H9 (cell line): Measurements from ENCODE around the gene FILIP1. TPM values are rescaled to one million over a fixed set of nuclear protein-coding genes. Genes with fewer than 3 reads are reported as not detected.

ENCODE experiments used
- DNase-seq: peaks from one replicate; pipeline ENCODE4 v3.0.0-alpha.2; 2017
- H2AFZ ChIP-seq: one replicate; pipeline ENCODE4 v1.6.1; 2013; ENCODE audit warnings: mild to moderate bottlenecking, low read length, control low read depth, moderate library complexity
- H2AK5ac ChIP-seq: 2 replicates; pipeline ENCODE4 v1.6.1; 2013; ENCODE audit warnings: low read length, control low read depth, mixed read lengths; ENCODE audit not compliant: insufficient read length
- H2BK120ac ChIP-seq: one replicate; pipeline ENCODE4 v1.6.1; 2013; ENCODE audit warnings: low read depth, mild to moderate bottlenecking, low read length, control low read depth, inconsistent platforms; ENCODE audit not compliant: poor library complexity, severe bottlenecking
- H2BK12ac ChIP-seq: 2 replicates; pipeline ENCODE4 v1.6.1; 2013; ENCODE audit warnings: low read length, control low read depth, mixed read lengths, low read depth; ENCODE audit not compliant: insufficient read length
- H2BK15ac ChIP-seq: 2 replicates; pipeline ENCODE4 v1.6.1; 2013; ENCODE audit warnings: low read depth, low read length, control low read depth
- H2BK20ac ChIP-seq: one replicate; pipeline ENCODE4 v1.6.1; 2013; ENCODE audit warnings: low read depth, mild to moderate bottlenecking, low read length, control low read depth, inconsistent platforms; ENCODE audit not compliant: poor library complexity, severe bottlenecking
- H2BK5ac ChIP-seq: 2 replicates; pipeline ENCODE4 v1.6.1; 2013; ENCODE audit warnings: low read length, control low read depth, mixed read lengths; ENCODE audit not compliant: insufficient read length
- H3K14ac ChIP-seq: 2 replicates; pipeline ENCODE4 v1.6.1; 2013; ENCODE audit warnings: low read length, control low read depth; ENCODE audit not compliant: insufficient read depth
- H3K18ac ChIP-seq: 2 replicates; pipeline ENCODE4 v1.6.1; 2013; ENCODE audit warnings: low read depth, mild to moderate bottlenecking, mixed read lengths, low read length, control low read depth; ENCODE audit not compliant: insufficient read length
- H3K23ac ChIP-seq: 2 replicates; pipeline ENCODE4 v1.6.1; 2013; ENCODE audit warnings: low read length, control low read depth, mixed read lengths, low read depth; ENCODE audit not compliant: insufficient read length
- H3K23me2 ChIP-seq: 2 replicates; pipeline ENCODE4 v1.6.1; 2013; ENCODE audit warnings: low read depth, mild to moderate bottlenecking, mixed read lengths, low read length, control low read depth; ENCODE audit not compliant: insufficient read length, poor library complexity, severe bottlenecking
- H3K27ac ChIP-seq: 2 replicates; pipeline ENCODE4 v1.5.1; 2013; ENCODE audit warnings: low read length, control low read depth, mixed read lengths, low read depth; ENCODE audit not compliant: insufficient read length
- H3K27me3 ChIP-seq: 2 replicates; pipeline ENCODE4 v1.6.1; 2013; ENCODE audit warnings: low read length, control low read depth, inconsistent platforms; ENCODE audit not compliant: insufficient read depth
- H3K4ac ChIP-seq: 2 replicates; pipeline ENCODE4 v1.6.1; 2013; ENCODE audit warnings: low read depth, mild to moderate bottlenecking, control low read depth, inconsistent platforms, low read length, moderate library complexity
- H3K4me1 ChIP-seq: 2 replicates; pipeline ENCODE4 v1.6.1; 2013; ENCODE audit warnings: low read length, control low read depth, inconsistent platforms; ENCODE audit not compliant: insufficient read depth
- H3K4me2 ChIP-seq: 2 replicates; pipeline ENCODE4 v1.6.1; 2013; ENCODE audit warnings: low read length, control low read depth, mixed read lengths; ENCODE audit not compliant: insufficient read length, insufficient read depth
- H3K56ac ChIP-seq: 2 replicates; pipeline ENCODE4 v1.6.1; 2013; ENCODE audit warnings: low read depth, mild to moderate bottlenecking, mixed read lengths, low read length, control low read depth; ENCODE audit not compliant: insufficient read length
- H3K79me1 ChIP-seq: 2 replicates; pipeline ENCODE4 v1.6.1; 2013; ENCODE audit warnings: low read depth, mild to moderate bottlenecking, moderate library complexity, low read length, control low read depth, inconsistent platforms; ENCODE audit not compliant: insufficient read depth, poor library complexity, severe bottlenecking
- H3K79me2 ChIP-seq: 2 replicates; pipeline ENCODE4 v1.6.1; 2013; ENCODE audit warnings: low read length, control low read depth, inconsistent platforms; ENCODE audit not compliant: insufficient read depth
- H3K9ac ChIP-seq: 2 replicates; pipeline ENCODE4 v1.6.1; 2013; ENCODE audit warnings: low read length, control low read depth, mixed read lengths; ENCODE audit not compliant: insufficient read length; ENCODE audit errors: extremely low read depth
- H3K9me3 ChIP-seq: one replicate; pipeline ENCODE4 v1.6.1; 2013; ENCODE audit warnings: low read depth, low read length, inconsistent platforms; ENCODE audit not compliant: control insufficient read depth
- H3T11ph ChIP-seq: one replicate; pipeline ENCODE4 v1.6.1; 2013; ENCODE audit warnings: mild to moderate bottlenecking, low read length, control low read depth, inconsistent platforms
- H4K20me1 ChIP-seq: one replicate; pipeline ENCODE4 v1.6.1; 2013; ENCODE audit not compliant: control insufficient read depth, insufficient read length, insufficient read depth
- H4K5ac ChIP-seq: 2 replicates; pipeline ENCODE4 v1.6.1; 2013; ENCODE audit warnings: low read depth, mild to moderate bottlenecking, mixed read lengths, low read length, control low read depth; ENCODE audit not compliant: insufficient read length
- H4K8ac ChIP-seq: replicated peaks from 2 replicates; pipeline ENCODE4 v1.6.1; 2013; ENCODE audit warnings: low read length, control low read depth, mixed read lengths, low read depth; ENCODE audit not compliant: insufficient read length
- H4K91ac ChIP-seq: 2 replicates; pipeline ENCODE4 v1.6.1; 2013; ENCODE audit warnings: low read depth, mild to moderate bottlenecking, moderate library complexity, mixed read lengths, low read length, control low read depth; ENCODE audit not compliant: insufficient read length
- H3K27ac Mint-ChIP-seq, 3 experiments: 2 replicates in 2 of 3; 3 replicates in 1 of 3; pipeline ENCODE4 v1.8.0; 2020 to 2021; ENCODE audit warnings: mixed read lengths in 3 of 3, mild to moderate bottlenecking in 1 of 3, moderate library complexity in 1 of 3
- H3K27me3 Mint-ChIP-seq: 2 replicates; pipeline ENCODE4 v1.8.0; 2021; ENCODE audit warnings: low read depth, mild to moderate bottlenecking, moderate library complexity, mixed read lengths
- H3K36me3 Mint-ChIP-seq, 3 experiments: 2 replicates in 2 of 3; 3 replicates in 1 of 3; pipeline ENCODE4 v1.8.0; 2020 to 2021; ENCODE audit warnings: low read depth in 3 of 3, mixed read lengths in 3 of 3; ENCODE audit not compliant: insufficient read depth in 1 of 3
- H3K4me1 Mint-ChIP-seq, 2 experiments: 2 replicates each; pipeline ENCODE4 v1.8.0; 2020; ENCODE audit warnings: mixed read lengths in 2 of 2
- H3K4me3 Mint-ChIP-seq, 2 experiments: 2 replicates in 1 of 2; 3 replicates in 1 of 2; pipeline ENCODE4 v1.8.0; 2020 to 2021; ENCODE audit warnings: mild to moderate bottlenecking in 2 of 2, mixed read lengths in 2 of 2, moderate library complexity in 1 of 2
- H3K9me3 Mint-ChIP-seq, 2 experiments: 2 replicates in 1 of 2; 3 replicates in 1 of 2; pipeline ENCODE4 v1.8.0; 2020; ENCODE audit warnings: mild to moderate bottlenecking in 2 of 2, mixed read lengths in 2 of 2, moderate library complexity in 1 of 2
- CTCF ChIP-seq: fragments of 200-600 bp; sonication (generic); conservative IDR thresholded peaks from 3 replicates; pipeline ENCODE4 v1.8.0; 2021; ENCODE audit warnings: antibody characterized with exemption, mild to moderate bottlenecking
- WGBS: extraction: QIAGEN DNeasy Blood & Tissue Kit; methylation state at CpG from one replicate; pipeline ENCODE4 v1.1.7; 2013; ENCODE audit warnings: missing lambda C conversion rate, low lambda C conversion rate, mixed read lengths; ENCODE audit not compliant: insufficient read length; ENCODE audit errors: extremely low coverage; 5-methylcytosine and 5-hydroxymethylcytosine counted together
- total RNA-seq: library from RNA; stranded (reverse); gene quantifications from 2 replicates; pipeline ENCODE4 v1.2.1, GENCODE V29; 2021

FILIP1 gene
- total RNA-seq, 1 experiment from 2014 or later, result 10.5 TPM

- Histone ChIP-seq H3K4ac (no peak overlapping the region), H3K9ac (no peak overlapping the region), H3K4me1 (no peaks in the 10 kb centered on the region), H2AK5ac (no peak overlapping the region), H4K20me1 (no peaks in the 10 kb centered on the region), H2BK5ac (no peak overlapping the region), H2BK15ac (no peak overlapping the region), H3K79me1 (no peaks in the 10 kb centered on the region), H2BK12ac (no peak overlapping the region), H3K56ac (no peak overlapping the region), H3K79me2 (no peaks in the 10 kb centered on the region), H3K4me2 (no peak overlapping the region), H2AFZ (no peak overlapping the region), H4K8ac (no peak overlapping the region), H3K9me3 (no peaks in the 10 kb centered on the region), H2BK20ac (no peak overlapping the region), H3T11ph (no peak overlapping the region), H3K18ac (no peak overlapping the region), H3K27ac (no peak overlapping the region), H3K23ac (no peak overlapping the region), H2BK120ac (no peak overlapping the region), H3K14ac (no peak overlapping the region), H4K91ac (no peak overlapping the region), H3K23me2 (no peaks in the 10 kb centered on the region), H4K5ac (no peak overlapping the region), H3K27me3 (no peaks in the 10 kb centered on the region)
- DNase-seq, result no peak
- WGBS, result no CpG with 5 or more reads among the region's 1 CpG
- no peak overlapping the region for H3K4me3 Mint-ChIP-seq
- no peak overlapping the region for H3K27ac Mint-ChIP-seq
- H3K9me3 Mint-ChIP-seq, result peaks cover 3 to 4% of the 10 kb centered on the region in 2 experiments; a peak in 3 of 5 replicates
- H3K36me3 Mint-ChIP-seq, result peaks cover 0 to 7% (median 0%) of the 10 kb centered on the region in 3 experiments; a peak in 2 of 7 replicates
- no peak for TF ChIP-seq CTCF
- peaks cover 6 to 9% of the 10 kb centered on the region in 2 experiments for H3K4me1 Mint-ChIP-seq
- H3K27me3 Mint-ChIP-seq, result no peaks in the 10 kb centered on the region; the same call in 1 of the 2 replicates
Measured at GRCh38 chr6:75428204-75428603, 65.4 kb downstream of the FILIP1 start.
